Liver (tissue), 9 donors: ENCODE data around the gene TBC1D5. TPM values are rescaled to one million over a fixed set of nuclear protein-coding genes. Genes with fewer than 3 reads are reported as not detected.

Experiments
- DNase-seq: peaks from one replicate; pipeline ENCODE4 v3.0.0-alpha.2; 2017; ENCODE audit warnings: low spot score
- H3K27ac ChIP-seq, 2 donors: one replicate each; pipeline ENCODE4 v1.7.0; 2013; ENCODE audit warnings: inconsistent platforms in 2 of 2, low read length in 2 of 2, control low read depth in 1 of 2, low read depth in 1 of 2, mild to moderate bottlenecking in 1 of 2
- H3K27me3 ChIP-seq, 4 donors: one replicate each; pipeline versions ENCODE4 v1.6.1 to v1.7.0; 2013; ENCODE audit warnings: low read length in 3 of 4, inconsistent platforms in 1 of 4, mild to moderate bottlenecking in 1 of 4, moderate library complexity in 1 of 4; ENCODE audit not compliant: control insufficient read depth in 4 of 4, insufficient read depth in 4 of 4
- H3K36me3 ChIP-seq, 4 donors: one replicate each; pipeline versions ENCODE4 v1.6.1 to v1.7.0; 2013; ENCODE audit warnings: low read length in 3 of 4, mild to moderate bottlenecking in 3 of 4, low read depth in 1 of 4, moderate library complexity in 1 of 4; ENCODE audit not compliant: control insufficient read depth in 4 of 4, insufficient read depth in 3 of 4
- H3K4me1 ChIP-seq, 4 donors: one replicate each; pipeline versions ENCODE4 v1.6.1 to v1.7.0; 2013; ENCODE audit warnings: low read length in 3 of 4, mild to moderate bottlenecking in 3 of 4, moderate library complexity in 1 of 4; ENCODE audit not compliant: control insufficient read depth in 4 of 4, insufficient read depth in 4 of 4
- H3K4me3 ChIP-seq, 3 donors: one replicate each; pipeline versions ENCODE4 v1.6.1 to v1.7.0; 2013; ENCODE audit warnings: low read length in 3 of 3, control low read depth in 1 of 3, low read depth in 1 of 3, mild to moderate bottlenecking in 1 of 3
- H3K9ac ChIP-seq, 2 donors: one replicate each; pipeline ENCODE4 v1.7.0; 2013; ENCODE audit warnings: low read length in 2 of 2, mild to moderate bottlenecking in 2 of 2, moderate library complexity in 2 of 2, control low read depth in 1 of 2, low read depth in 1 of 2
- H3K9me3 ChIP-seq, 4 donors: one replicate each; pipeline versions ENCODE4 v1.6.1 to v1.7.0; 2013; ENCODE audit warnings: low read length in 3 of 4; ENCODE audit not compliant: control insufficient read depth in 4 of 4
- ATF3 ChIP-seq: IDR thresholded peaks from 2 replicates; pipeline ENCODE4 v1.6.1; 2016; ENCODE audit warnings: antibody characterized with exemption
- EGR1 ChIP-seq, 2 donors: IDR thresholded peaks; 2 replicates each; pipeline ENCODE4 v1.6.1; 2016 to 2018; ENCODE audit warnings: antibody characterized with exemption in 2 of 2, low read depth in 2 of 2
- FOXA1 ChIP-seq: IDR thresholded peaks from 2 replicates; pipeline ENCODE4 v1.6.1; 2016; ENCODE audit warnings: antibody characterized with exemption
- FOXA2 ChIP-seq: IDR thresholded peaks from 2 replicates; pipeline ENCODE4 v1.6.1; 2016; ENCODE audit warnings: antibody characterized with exemption
- GABPA ChIP-seq, 2 donors: IDR thresholded peaks in 1 of 2; conservative IDR thresholded peaks in 1 of 2; 2 replicates each; pipeline ENCODE4 v1.6.1; 2016; ENCODE audit warnings: antibody characterized with exemption in 2 of 2, mild to moderate bottlenecking in 1 of 2, moderate library complexity in 1 of 2
- HNF4A ChIP-seq, 2 donors: conservative IDR thresholded peaks; 2 replicates each; pipeline ENCODE4 v1.6.1; 2016; ENCODE audit warnings: antibody characterized with exemption in 2 of 2, mild to moderate bottlenecking in 2 of 2
- HNF4G ChIP-seq: IDR thresholded peaks from 2 replicates; pipeline ENCODE4 v1.6.1; 2016; ENCODE audit warnings: antibody characterized with exemption
- JUND ChIP-seq, 2 donors: IDR thresholded peaks; 2 replicates each; pipeline ENCODE4 v1.6.1; 2016; ENCODE audit warnings: antibody characterized with exemption in 2 of 2
- NR2F2 ChIP-seq: IDR thresholded peaks from 2 replicates; pipeline ENCODE4 v1.6.1; 2016; ENCODE audit warnings: antibody characterized with exemption
- RAD21 ChIP-seq, 2 donors: IDR thresholded peaks; 2 replicates each; pipeline ENCODE4 v1.6.1; 2016; ENCODE audit warnings: antibody characterized with exemption in 2 of 2, mild to moderate bottlenecking in 2 of 2
- SP1 ChIP-seq: IDR thresholded peaks from 2 replicates; pipeline ENCODE4 v1.6.1; 2018; ENCODE audit warnings: antibody characterized with exemption, mild to moderate bottlenecking
- YY1 ChIP-seq: IDR thresholded peaks from 2 replicates; pipeline ENCODE4 v1.6.1; 2016; ENCODE audit warnings: antibody characterized with exemption, mild to moderate bottlenecking
- WGBS: extraction: QIAGEN DNeasy Blood & Tissue Kit; methylation state at CpG from one replicate; pipeline ENCODE4 v1.1.7; 2013; 5-methylcytosine and 5-hydroxymethylcytosine counted together
- polyA plus RNA-seq, 2 donors: library from polyadenylated mRNA; stranded (reverse) in 1 of 2; unstranded in 1 of 2; fragments of 200-250 nt in 1 of 2; fragments of >200 nt in 1 of 2; fragmentation: Nextera tagmentation in 1 of 2; extraction: Ambion mirVana in 1 of 2; gene quantifications; one replicate each; pipeline versions ENCODE4 v1.2.1 to v1.2.3, GENCODE V29; 2013 to 2015
- total RNA-seq, 2 donors: library from RNA; depleted of rRNA; stranded (reverse); fragments of >200 nt; gene quantifications; one replicate each; pipeline ENCODE4 v1.2.3, GENCODE V29; 2014
- TF ChIP-seq, protein P1 (sequence below): IDR thresholded peaks from 2 replicates; pipeline ENCODE4 v1.6.1; 2016; ENCODE audit warnings: antibody characterized with exemption, mild to moderate bottlenecking
- TF ChIP-seq, protein P2 (sequence below): IDR thresholded peaks from 2 replicates; pipeline ENCODE4 v1.6.1; 2016; ENCODE audit warnings: antibody characterized with exemption
- TF ChIP-seq, protein P3 (sequence below): fragments of 150-350 bp; IDR thresholded peaks from 2 replicates; pipeline ENCODE4 v1.5.1; 2017; ENCODE audit warnings: improper control_type of control experiment, low read depth, low read length; ENCODE audit not compliant: missing input control
- donor health status: healthy.
- donor health status: healthy.
- donor health status: healthy.
- donor health status: healthy.
- donor health status: healthy.

TBC1D5 gene
- total and polyA plus RNA-seq, 4 donors = 9.1 to 45.6 (median 25.6) TPM

DNA sequence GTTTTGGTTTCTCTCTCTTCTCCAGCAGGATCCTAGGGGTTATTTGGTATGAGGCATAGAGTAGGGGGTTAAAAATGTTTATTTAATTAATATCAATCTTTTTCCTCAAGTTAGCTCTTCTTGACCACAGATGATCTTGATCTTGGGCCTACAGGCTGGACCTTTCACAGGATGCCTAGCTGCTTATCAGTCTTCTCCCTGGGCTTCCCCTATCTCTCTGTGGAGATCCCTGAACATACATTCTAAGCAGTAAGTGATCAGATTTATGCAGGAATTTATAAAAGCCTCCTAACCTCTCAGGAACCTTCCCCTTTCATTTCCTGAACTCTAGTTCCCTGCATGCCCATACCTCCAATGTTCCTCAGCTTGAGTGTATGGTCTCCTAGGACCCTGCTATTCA is 428.3 kb downstream of the TBC1D5 start:
- Histone ChIP-seq H3K27ac (no peak overlapping the region), H3K9ac (no peak overlapping the region), H3K9me3 (no peaks in the 10 kb centered on the region), H3K4me1 (no peaks in the 10 kb centered on the region), H3K4me3 (no peak overlapping the region), H3K27me3 (no peaks in the 10 kb centered on the region), H3K36me3 (no peaks in the 10 kb centered on the region)
- TF ChIP-seq YY1 = no peak
- TF ChIP-seq NR2F2 = no peak
- TF ChIP-seq RAD21 (IDR thresholded peaks at IDR 0.05) = no peak
- no peak for TF ChIP-seq HNF4A (conservative IDR thresholded peaks at IDR 0.05)
- no peak for TF ChIP-seq FOXA1
- TF ChIP-seq, protein P1, sequence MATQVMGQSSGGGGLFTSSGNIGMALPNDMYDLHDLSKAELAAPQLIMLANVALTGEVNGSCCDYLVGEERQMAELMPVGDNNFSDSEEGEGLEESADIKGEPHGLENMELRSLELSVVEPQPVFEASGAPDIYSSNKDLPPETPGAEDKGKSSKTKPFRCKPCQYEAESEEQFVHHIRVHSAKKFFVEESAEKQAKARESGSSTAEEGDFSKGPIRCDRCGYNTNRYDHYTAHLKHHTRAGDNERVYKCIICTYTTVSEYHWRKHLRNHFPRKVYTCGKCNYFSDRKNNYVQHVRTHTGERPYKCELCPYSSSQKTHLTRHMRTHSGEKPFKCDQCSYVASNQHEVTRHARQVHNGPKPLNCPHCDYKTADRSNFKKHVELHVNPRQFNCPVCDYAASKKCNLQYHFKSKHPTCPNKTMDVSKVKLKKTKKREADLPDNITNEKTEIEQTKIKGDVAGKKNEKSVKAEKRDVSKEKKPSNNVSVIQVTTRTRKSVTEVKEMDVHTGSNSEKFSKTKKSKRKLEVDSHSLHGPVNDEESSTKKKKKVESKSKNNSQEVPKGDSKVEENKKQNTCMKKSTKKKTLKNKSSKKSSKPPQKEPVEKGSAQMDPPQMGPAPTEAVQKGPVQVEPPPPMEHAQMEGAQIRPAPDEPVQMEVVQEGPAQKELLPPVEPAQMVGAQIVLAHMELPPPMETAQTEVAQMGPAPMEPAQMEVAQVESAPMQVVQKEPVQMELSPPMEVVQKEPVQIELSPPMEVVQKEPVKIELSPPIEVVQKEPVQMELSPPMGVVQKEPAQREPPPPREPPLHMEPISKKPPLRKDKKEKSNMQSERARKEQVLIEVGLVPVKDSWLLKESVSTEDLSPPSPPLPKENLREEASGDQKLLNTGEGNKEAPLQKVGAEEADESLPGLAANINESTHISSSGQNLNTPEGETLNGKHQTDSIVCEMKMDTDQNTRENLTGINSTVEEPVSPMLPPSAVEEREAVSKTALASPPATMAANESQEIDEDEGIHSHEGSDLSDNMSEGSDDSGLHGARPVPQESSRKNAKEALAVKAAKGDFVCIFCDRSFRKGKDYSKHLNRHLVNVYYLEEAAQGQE = no peak
- no peak for TF ChIP-seq GABPA (IDR thresholded peaks at IDR 0.05 in 1 of 2, conservative IDR thresholded peaks at IDR 0.05 in 1 of 2)
- no peak for TF ChIP-seq JUND (IDR thresholded peaks at IDR 0.05)
- no peak for TF ChIP-seq EGR1 (IDR thresholded peaks at IDR 0.05; ENCODE audit: low read depth in 2 of 2)
- no peak for TF ChIP-seq SP1
- TF ChIP-seq, protein P2, sequence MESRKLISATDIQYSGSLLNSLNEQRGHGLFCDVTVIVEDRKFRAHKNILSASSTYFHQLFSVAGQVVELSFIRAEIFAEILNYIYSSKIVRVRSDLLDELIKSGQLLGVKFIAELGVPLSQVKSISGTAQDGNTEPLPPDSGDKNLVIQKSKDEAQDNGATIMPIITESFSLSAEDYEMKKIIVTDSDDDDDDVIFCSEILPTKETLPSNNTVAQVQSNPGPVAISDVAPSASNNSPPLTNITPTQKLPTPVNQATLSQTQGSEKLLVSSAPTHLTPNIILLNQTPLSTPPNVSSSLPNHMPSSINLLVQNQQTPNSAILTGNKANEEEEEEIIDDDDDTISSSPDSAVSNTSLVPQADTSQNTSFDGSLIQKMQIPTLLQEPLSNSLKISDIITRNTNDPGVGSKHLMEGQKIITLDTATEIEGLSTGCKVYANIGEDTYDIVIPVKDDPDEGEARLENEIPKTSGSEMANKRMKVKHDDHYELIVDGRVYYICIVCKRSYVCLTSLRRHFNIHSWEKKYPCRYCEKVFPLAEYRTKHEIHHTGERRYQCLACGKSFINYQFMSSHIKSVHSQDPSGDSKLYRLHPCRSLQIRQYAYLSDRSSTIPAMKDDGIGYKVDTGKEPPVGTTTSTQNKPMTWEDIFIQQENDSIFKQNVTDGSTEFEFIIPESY = no peak
- no peak for TF ChIP-seq ATF3
- TF ChIP-seq, protein P3, sequence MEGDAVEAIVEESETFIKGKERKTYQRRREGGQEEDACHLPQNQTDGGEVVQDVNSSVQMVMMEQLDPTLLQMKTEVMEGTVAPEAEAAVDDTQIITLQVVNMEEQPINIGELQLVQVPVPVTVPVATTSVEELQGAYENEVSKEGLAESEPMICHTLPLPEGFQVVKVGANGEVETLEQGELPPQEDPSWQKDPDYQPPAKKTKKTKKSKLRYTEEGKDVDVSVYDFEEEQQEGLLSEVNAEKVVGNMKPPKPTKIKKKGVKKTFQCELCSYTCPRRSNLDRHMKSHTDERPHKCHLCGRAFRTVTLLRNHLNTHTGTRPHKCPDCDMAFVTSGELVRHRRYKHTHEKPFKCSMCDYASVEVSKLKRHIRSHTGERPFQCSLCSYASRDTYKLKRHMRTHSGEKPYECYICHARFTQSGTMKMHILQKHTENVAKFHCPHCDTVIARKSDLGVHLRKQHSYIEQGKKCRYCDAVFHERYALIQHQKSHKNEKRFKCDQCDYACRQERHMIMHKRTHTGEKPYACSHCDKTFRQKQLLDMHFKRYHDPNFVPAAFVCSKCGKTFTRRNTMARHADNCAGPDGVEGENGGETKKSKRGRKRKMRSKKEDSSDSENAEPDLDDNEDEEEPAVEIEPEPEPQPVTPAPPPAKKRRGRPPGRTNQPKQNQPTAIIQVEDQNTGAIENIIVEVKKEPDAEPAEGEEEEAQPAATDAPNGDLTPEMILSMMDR = no peak
- no peak for TF ChIP-seq FOXA2
- DNase-seq = no peak

GRCh38 chr3:17313746-17314145 is 428.7 kb downstream of the TBC1D5 start:
- Histone ChIP-seq H3K27me3 (no peaks in the 10 kb centered on the region), H3K9ac (no peak overlapping the region), H3K4me3 (no peak overlapping the region), H3K9me3 (no peaks in the 10 kb centered on the region), H3K27ac (no peak overlapping the region), H3K4me1 (no peaks in the 10 kb centered on the region), H3K36me3 (no peaks in the 10 kb centered on the region)
- no peak for DNase-seq
- TF ChIP-seq HNF4A (conservative IDR thresholded peaks at IDR 0.05) (no peak), FOXA2 (no peak), HNF4G (no peak), NR2F2 (no peak), ATF3 (no peak)
- TF ChIP-seq, protein P1 = no peak
- WGBS = 58% methylated on average over 3 of the region's 3 CpGs
